Measurements from ENCODE around the gene SP7. TPM values are rescaled to one million over a fixed set of nuclear protein-coding genes. Genes with fewer than 3 reads are reported as not detected.

The SP7 gene
- total and polyA plus RNA-seq, 2 donors from 2014 or later, result not detected

GRCh38 chr12:53290661-53291060 is 45.5 kb downstream of the SP7 start:
- H3K4me3 ChIP-seq (ENCODE audit: low read length in 3 of 3), result no peak overlapping the region
- no peak overlapping the region for H3K27ac ChIP-seq (ENCODE audit: low read depth in 2 of 2, low read length in 2 of 2)
- peaks cover 0 to 5% (median 4%) of the 10 kb centered on the region in 3 donors for H3K4me1 ChIP-seq (ENCODE audit: control insufficient read depth in 2 of 3, insufficient read depth in 2 of 3, low read depth in 1 of 3, low read length in 3 of 3)
- FAIRE-seq, result no peak
- H3K9me3 ChIP-seq (ENCODE audit: control insufficient read depth in 2 of 3, insufficient read depth in 1 of 3, low read length in 3 of 3), result no peaks in the 10 kb centered on the region
- DNase-seq, result no peak
- TF ChIP-seq CTCF (IDR thresholded peaks at IDR 0.05; ENCODE audit: borderline replicate concordance, extremely low read depth, insufficient read depth), result no peak
- no peak overlapping the region for H3K9ac ChIP-seq (ENCODE audit: low read length in 3 of 3)
- intact Hi-C loops (cut with DNase I), result no loop called here
- no peaks in the 10 kb centered on the region for H3K27me3 ChIP-seq (ENCODE audit: control insufficient read depth, insufficient read depth, low read length)
- H3K36me3 ChIP-seq (ENCODE audit: control insufficient read depth in 2 of 3, insufficient read depth in 3 of 3, low read length in 3 of 3), result no peaks in the 10 kb centered on the region

GRCh38 chr12:53289891-53290290 is 46.3 kb downstream of the SP7 start:
- Histone ChIP-seq H3K9me3 (ENCODE audit: control insufficient read depth in 2 of 3, insufficient read depth in 1 of 3, low read length in 3 of 3) (no peaks in the 10 kb centered on the region), H3K27ac (ENCODE audit: low read depth in 2 of 2, low read length in 2 of 2) (no peak overlapping the region), H3K27me3 (ENCODE audit: control insufficient read depth, insufficient read depth, low read length) (no peaks in the 10 kb centered on the region), H3K4me3 (ENCODE audit: low read length in 3 of 3) (no peak overlapping the region), H3K36me3 (ENCODE audit: control insufficient read depth in 2 of 3, insufficient read depth in 3 of 3, low read length in 3 of 3) (no peaks in the 10 kb centered on the region), H3K9ac (ENCODE audit: low read length in 3 of 3) (no peak overlapping the region), H3K4me1 (ENCODE audit: control insufficient read depth in 2 of 3, insufficient read depth in 2 of 3, low read depth in 1 of 3, low read length in 3 of 3) (peaks cover 0 to 3% (median 3%) of the 10 kb centered on the region in 3 donors)
- DNase-seq, result no peak
- intact Hi-C loops (cut with DNase I), result loop anchor here (10.0 kb wide), 1 partner anchor 75 kb away; no protein-coding TSS in a partner anchor
- no peak for TF ChIP-seq CTCF (IDR thresholded peaks at IDR 0.05; ENCODE audit: borderline replicate concordance, extremely low read depth, insufficient read depth)
- no peak for FAIRE-seq

- no peaks in the 10 kb centered on the region for H3K36me3 ChIP-seq (ENCODE audit: control insufficient read depth in 2 of 3, insufficient read depth in 3 of 3, low read length in 3 of 3)
- no peaks in the 10 kb centered on the region for H3K27me3 ChIP-seq (ENCODE audit: control insufficient read depth, insufficient read depth, low read length)
- FAIRE-seq, result no peak
- TF ChIP-seq CTCF (IDR thresholded peaks at IDR 0.05; ENCODE audit: borderline replicate concordance, extremely low read depth, insufficient read depth), result no peak
- H3K27ac ChIP-seq (ENCODE audit: low read depth in 2 of 2, low read length in 2 of 2), result no peak overlapping the region
- no peak overlapping the region for H3K9ac ChIP-seq (ENCODE audit: low read length in 3 of 3)
- intact Hi-C loops (cut with DNase I), result loop anchor here (10.0 kb wide), 1 partner anchor 74 kb away; no protein-coding TSS in a partner anchor
- H3K4me1 ChIP-seq (ENCODE audit: control insufficient read depth in 2 of 3, insufficient read depth in 2 of 3, low read depth in 1 of 3, low read length in 3 of 3), result no peaks in the 10 kb centered on the region
- DNase-seq, result peak in 1 of 5 donors; percentile 52
- no peaks in the 10 kb centered on the region for H3K9me3 ChIP-seq (ENCODE audit: control insufficient read depth in 2 of 3, insufficient read depth in 1 of 3, low read length in 3 of 3)
- H3K4me3 ChIP-seq (ENCODE audit: low read length in 3 of 3), result no peak overlapping the region
These were observed 47.8 kb downstream of the SP7 start for GRCh38 chr12:53288322-53288721.

- no peak overlapping the region for H3K9ac ChIP-seq (ENCODE audit: low read length in 3 of 3)
- H3K27ac ChIP-seq (ENCODE audit: low read depth in 2 of 2, low read length in 2 of 2), result no peak overlapping the region
- no peaks in the 10 kb centered on the region for H3K36me3 ChIP-seq (ENCODE audit: control insufficient read depth in 2 of 3, insufficient read depth in 3 of 3, low read length in 3 of 3)
- intact Hi-C loops (cut with DNase I), result loop anchor here (10.0 kb wide), 1 partner anchor 73 kb away; no protein-coding TSS in a partner anchor
- no peaks in the 10 kb centered on the region for H3K27me3 ChIP-seq (ENCODE audit: control insufficient read depth, insufficient read depth, low read length)
- FAIRE-seq (no peak), DNase-seq (peak; percentile 42 to 82 (median 61))
- no peaks in the 10 kb centered on the region for H3K4me1 ChIP-seq (ENCODE audit: control insufficient read depth in 2 of 3, insufficient read depth in 2 of 3, low read depth in 1 of 3, low read length in 3 of 3)
- no peak overlapping the region for H3K4me3 ChIP-seq (ENCODE audit: low read length in 3 of 3)
- H3K9me3 ChIP-seq (ENCODE audit: control insufficient read depth in 2 of 3, insufficient read depth in 1 of 3, low read length in 3 of 3), result no peaks in the 10 kb centered on the region
- peak; percentile 61 for TF ChIP-seq CTCF (IDR thresholded peaks at IDR 0.05; ENCODE audit: borderline replicate concordance, extremely low read depth, insufficient read depth)
These were observed 48.4 kb downstream of the SP7 start for GRCh38 chr12:53287741-53288216.
